Cardiac muscle cell (in vitro differentiated cells and primary cell): ENCODE measurements around the gene FOXP3. TPM values are rescaled to one million over a fixed set of nuclear protein-coding genes. Genes with fewer than 3 reads are reported as not detected.
A peak's percentile ranks its signal among the peaks of the same experiment; 100 is the strongest.

Experiments
- DNase-seq, 2 donors: peaks; one replicate each; pipeline versions ENCODE4 v3.0.0 to v3.0.0-alpha.2; 2010 to 2017; ENCODE audit warnings: low read depth in 1 of 2, low spot score in 1 of 2
- H3K27ac ChIP-seq: fragments of 200-600 bp; sonication (generic); 2 replicates; pipeline ENCODE4 v1.5.1; 2016
- H3K27me3 ChIP-seq: fragments of 200-600 bp; sonication (generic); 2 replicates; pipeline ENCODE4 v1.6.0; 2016; ENCODE audit warnings: control low read depth
- H3K36me3 ChIP-seq: fragments of 200-600 bp; sonication (generic); 2 replicates; pipeline ENCODE4 v1.5.1; 2016; ENCODE audit warnings: control low read depth
- H3K4me1 ChIP-seq: fragments of 200-600 bp; sonication (generic); 2 replicates; pipeline ENCODE4 v1.8.1; 2017; ENCODE audit warnings: low read depth, mild to moderate bottlenecking, mixed run types
- H3K4me3 ChIP-seq: fragments of 200-600 bp; sonication (generic); 2 replicates; pipeline ENCODE4 v1.5.1; 2016; ENCODE audit warnings: mild to moderate bottlenecking
- H3K9me3 ChIP-seq: fragments of 200-600 bp; sonication (generic); 2 replicates; pipeline ENCODE4 v1.5.1; 2017; ENCODE audit warnings: low read depth, mild to moderate bottlenecking, control low read depth
- polyA plus RNA-seq: library from polyadenylated mRNA; unstranded; fragments of >200 nt; fragmentation: Nextera tagmentation; extraction: Ambion mirVana; gene quantifications from 2 replicates; pipeline ENCODE4 v1.2.1, GENCODE V29; 2016
- total RNA-seq: library from RNA; depleted of rRNA; stranded (reverse); fragments of >200 nt; gene quantifications from 2 replicates; pipeline ENCODE4 v1.2.3, GENCODE V29; 2016
- TF ChIP-seq, protein P1 (sequence below): IDR thresholded peaks from 2 replicates; pipeline ENCODE4 v1.5.1; 2012; ENCODE audit warnings: low read depth, mild to moderate bottlenecking, low read length

The FOXP3 gene
- total and polyA plus RNA-seq, 2 experiments from 2014 or later: 0.18 to 0.59 TPM

DNA sequence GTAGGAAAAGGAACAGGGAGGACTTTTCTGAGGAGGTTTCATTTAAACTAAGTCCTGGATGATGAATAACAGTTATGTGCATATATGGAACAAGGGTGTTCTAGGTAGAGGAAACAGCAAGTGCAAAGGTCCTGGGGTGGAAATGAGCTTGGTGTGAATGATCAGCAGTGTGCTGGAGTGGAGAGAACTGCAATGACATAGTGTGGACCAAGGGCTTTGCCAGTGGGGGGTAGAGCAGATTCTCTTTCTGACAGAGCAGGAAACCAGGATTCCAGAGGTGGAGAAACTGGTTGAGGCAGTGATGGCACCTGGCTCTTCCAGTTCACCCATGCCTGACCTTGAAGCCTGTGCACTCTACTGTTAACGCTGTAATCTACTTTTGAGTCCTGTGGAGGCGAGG is 6.8 kb upstream of the FOXP3 start:
- H3K27ac ChIP-seq: no peak overlapping the region
- H3K27me3 ChIP-seq: no peaks in the 10 kb centered on the region

DNA sequence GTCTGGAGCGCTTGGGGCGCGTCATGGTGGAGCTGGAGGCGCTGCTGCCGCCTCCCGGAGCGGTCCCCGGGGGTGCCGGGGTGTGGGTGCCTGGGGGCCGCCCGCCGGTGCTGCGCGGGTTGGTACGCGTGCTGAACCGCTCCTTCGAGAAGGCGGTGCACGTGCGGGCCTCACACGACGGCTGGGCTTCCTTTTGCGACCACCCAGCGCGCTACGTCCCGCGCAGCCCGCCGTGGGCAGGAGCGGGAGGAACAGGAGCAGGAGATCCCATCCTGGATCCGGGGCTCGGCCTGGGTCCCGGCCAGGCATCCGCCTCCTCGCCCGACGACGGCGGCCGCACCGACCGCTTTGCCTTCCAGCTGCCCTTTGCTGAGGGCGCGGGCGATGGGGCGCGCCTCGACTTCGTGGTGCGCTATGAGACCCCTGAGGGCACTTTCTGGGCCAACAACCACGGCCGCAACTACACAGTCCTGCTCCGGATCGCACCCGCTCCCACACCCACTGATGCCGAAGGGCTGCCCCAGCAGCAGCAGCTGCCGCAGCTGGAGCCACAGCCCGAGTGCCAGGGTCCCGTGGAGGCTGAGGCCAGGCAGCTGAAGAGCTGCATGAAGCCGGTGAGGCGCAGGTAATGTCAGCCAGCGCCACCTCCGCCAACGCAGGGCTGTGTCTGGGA is 5.9 kb upstream of the FOXP3 start:
- H3K4me1 ChIP-seq: no peaks in the 10 kb centered on the region
- TF ChIP-seq, protein P1, sequence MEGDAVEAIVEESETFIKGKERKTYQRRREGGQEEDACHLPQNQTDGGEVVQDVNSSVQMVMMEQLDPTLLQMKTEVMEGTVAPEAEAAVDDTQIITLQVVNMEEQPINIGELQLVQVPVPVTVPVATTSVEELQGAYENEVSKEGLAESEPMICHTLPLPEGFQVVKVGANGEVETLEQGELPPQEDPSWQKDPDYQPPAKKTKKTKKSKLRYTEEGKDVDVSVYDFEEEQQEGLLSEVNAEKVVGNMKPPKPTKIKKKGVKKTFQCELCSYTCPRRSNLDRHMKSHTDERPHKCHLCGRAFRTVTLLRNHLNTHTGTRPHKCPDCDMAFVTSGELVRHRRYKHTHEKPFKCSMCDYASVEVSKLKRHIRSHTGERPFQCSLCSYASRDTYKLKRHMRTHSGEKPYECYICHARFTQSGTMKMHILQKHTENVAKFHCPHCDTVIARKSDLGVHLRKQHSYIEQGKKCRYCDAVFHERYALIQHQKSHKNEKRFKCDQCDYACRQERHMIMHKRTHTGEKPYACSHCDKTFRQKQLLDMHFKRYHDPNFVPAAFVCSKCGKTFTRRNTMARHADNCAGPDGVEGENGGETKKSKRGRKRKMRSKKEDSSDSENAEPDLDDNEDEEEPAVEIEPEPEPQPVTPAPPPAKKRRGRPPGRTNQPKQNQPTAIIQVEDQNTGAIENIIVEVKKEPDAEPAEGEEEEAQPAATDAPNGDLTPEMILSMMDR: no peak
- no peaks in the 10 kb centered on the region for H3K9me3 ChIP-seq
- H3K36me3 ChIP-seq: no peaks in the 10 kb centered on the region
- H3K27ac ChIP-seq: peak overlapping the region; percentile 99
- H3K27me3 ChIP-seq: no peaks in the 10 kb centered on the region
- peak overlapping the region; percentile 72 for H3K4me3 ChIP-seq
- peak in 1 of 2 donors; percentile 2 for DNase-seq

More for the DNA sequence above, 6.8 kb upstream of the FOXP3 start:
- TF ChIP-seq, protein P1: no peak
- H3K9me3 ChIP-seq: no peaks in the 10 kb centered on the region
- DNase-seq: no peak
- no peaks in the 10 kb centered on the region for H3K4me1 ChIP-seq
- H3K36me3 ChIP-seq: no peaks in the 10 kb centered on the region
- no peak overlapping the region for H3K4me3 ChIP-seq

DNA sequence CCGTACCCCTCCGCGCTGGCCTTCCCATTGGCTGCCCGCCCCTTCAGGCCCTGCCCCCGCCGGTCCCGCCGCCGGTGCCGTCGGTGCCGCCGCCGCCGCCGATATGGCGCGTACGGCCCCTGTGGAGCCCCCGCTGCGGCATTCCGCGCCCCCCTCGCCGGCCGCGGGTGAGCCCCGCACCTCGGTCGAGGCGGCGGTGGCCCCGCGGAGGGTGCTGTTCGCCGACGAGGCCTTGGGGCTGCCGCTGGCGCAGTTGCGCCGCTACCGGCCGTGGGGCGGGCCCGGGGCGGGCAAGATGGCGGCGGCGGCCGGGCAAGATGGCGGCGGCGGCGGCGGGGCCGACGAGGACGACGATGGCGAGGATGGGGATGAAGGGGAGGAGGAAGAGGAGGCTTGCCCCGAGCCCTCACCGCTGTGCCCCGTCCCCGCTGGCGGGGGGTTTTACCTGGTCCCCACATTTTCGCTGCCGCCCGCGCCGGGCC is 5.3 kb upstream of the FOXP3 start, which contains the start of gene PPP1R3F:
Gene PPP1R3F, plus strand, starts transcription at position 27 of the 482 bp plus-strand sequence. Its CDS starts 77 bp downstream, at position 104.
- no peak for DNase-seq
- peak within 1 kb of the TSS; percentile 99 for H3K27ac ChIP-seq
- TF ChIP-seq, protein P1: no peak
- H3K4me1 ChIP-seq: no peaks in the 10 kb centered on the region
- H3K9me3 ChIP-seq: no peaks in the 10 kb centered on the region
- H3K36me3 ChIP-seq: no peaks in the 10 kb centered on the region
- H3K4me3 ChIP-seq: peak within 1 kb of the TSS; percentile 72
- H3K27me3 ChIP-seq: no peaks in the 10 kb centered on the region

DNA sequence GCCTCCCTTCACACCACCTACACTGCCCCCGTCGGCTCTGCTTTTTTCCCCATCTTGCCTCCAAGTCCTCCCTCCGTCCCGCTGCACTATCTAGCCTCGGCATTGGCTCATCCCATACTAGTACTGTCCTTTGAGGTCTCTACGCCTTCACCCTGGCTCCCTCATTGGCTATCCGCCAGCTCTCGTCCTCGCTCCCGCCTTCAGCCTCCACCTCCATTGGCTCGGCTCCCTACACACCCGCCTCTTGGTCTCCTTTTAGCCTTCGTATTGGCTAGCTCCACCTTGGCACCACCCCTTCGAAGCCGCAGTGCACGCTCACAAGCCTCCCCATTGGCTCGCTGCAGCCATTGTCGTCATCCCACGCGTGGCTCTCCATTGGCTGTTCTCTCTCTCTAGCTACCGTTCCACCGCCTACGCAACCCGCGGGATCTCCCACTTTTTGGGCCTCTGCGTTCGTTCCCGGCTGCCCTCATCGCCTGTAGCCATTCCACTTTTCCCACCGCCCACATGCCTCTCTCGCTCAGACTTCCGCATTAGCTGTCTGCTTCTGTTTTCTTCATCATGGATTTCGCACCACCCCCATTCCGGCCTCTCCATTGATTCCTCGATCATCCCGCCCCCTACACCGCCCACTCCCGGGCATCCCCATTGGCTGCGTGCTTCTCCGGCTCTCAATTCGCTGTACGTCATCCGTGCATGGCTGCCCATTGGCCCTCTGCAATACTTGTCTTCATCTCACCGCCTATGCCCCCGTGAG is 4.7 kb upstream of the FOXP3 start:
- TF ChIP-seq, protein P1: no peak
- Histone ChIP-seq H3K27me3 (no peaks in the 10 kb centered on the region), H3K27ac (peak overlapping the region; percentile 99), H3K4me3 (peak overlapping the region; percentile 72), H3K9me3 (no peaks in the 10 kb centered on the region), H3K4me1 (no peaks in the 10 kb centered on the region), H3K36me3 (no peaks in the 10 kb centered on the region)
- peak; percentile 94 to 99 for DNase-seq

DNA sequence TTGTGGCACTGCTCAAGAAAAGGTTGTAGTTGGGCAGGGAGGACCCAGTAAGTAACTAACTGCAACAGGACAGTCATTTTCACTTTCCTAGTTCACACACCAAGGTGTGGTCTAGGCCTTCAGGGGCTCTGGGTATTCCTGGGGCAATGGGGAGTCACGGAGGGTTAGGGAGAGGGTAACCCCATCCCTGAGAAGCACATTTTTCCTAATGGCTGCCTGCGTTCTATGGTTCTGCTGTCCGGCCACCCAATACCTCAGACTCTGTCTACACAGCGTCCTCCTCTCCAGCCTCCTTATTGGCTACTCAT is 4.1 kb upstream of the FOXP3 start:
- Histone ChIP-seq H3K27me3 (no peaks in the 10 kb centered on the region), H3K36me3 (no peaks in the 10 kb centered on the region), H3K9me3 (no peaks in the 10 kb centered on the region), H3K27ac (peak overlapping the region; percentile 91), H3K4me3 (peak overlapping the region; percentile 48), H3K4me1 (no peaks in the 10 kb centered on the region)
- TF ChIP-seq, protein P1: no peak
- no peak for DNase-seq
